HG02884 (cell line): ENCODE data around the gene SLC15A1.

ENCODE experiments used
- ATAC-seq: cut with Tn5 transposase; IDR thresholded peaks from one replicate; pipeline ENCODE4 v1.9.1; 2021; ENCODE audit warnings: mild to moderate bottlenecking, moderate library complexity; ENCODE audit not compliant: unreplicated experiment

Gene SLC15A1

GRCh38 chr13:98752467-98753290, at the start of gene SLC15A1:
SLC15A1 (minus strand) TSS chr13:98752672; CDS start chr13:98752598, 74 bp downstream.
- no peak for ATAC-seq

- no peak for ATAC-seq
These were observed 49.4 kb upstream of the SLC15A1 start for GRCh38 chr13:98801626-98802418.

- no peak for ATAC-seq
These were observed 47.6 kb upstream of the SLC15A1 start for GRCh38 chr13:98800078-98800477.

- no peak for ATAC-seq
These were observed 46.6 kb upstream of the SLC15A1 start for GRCh38 chr13:98798849-98799645.

GRCh38 chr13:98797456-98797855, 45.0 kb upstream of the SLC15A1 start:
- ATAC-seq: no peak

GRCh38 chr13:98796798-98797197, 44.3 kb upstream of the SLC15A1 start:
- ATAC-seq: no peak

GRCh38 chr13:98796191-98796590, 43.7 kb upstream of the SLC15A1 start:
- ATAC-seq: no peak

- no peak for ATAC-seq
These were observed 42.7 kb upstream of the SLC15A1 start for GRCh38 chr13:98795220-98795619.

- ATAC-seq: no peak
These were observed 42.0 kb upstream of the SLC15A1 start for GRCh38 chr13:98794498-98794897.

- ATAC-seq: no peak
These were observed 40.5 kb upstream of the SLC15A1 start for GRCh38 chr13:98792785-98793495.

- no peak for ATAC-seq
These were observed 39.8 kb upstream of the SLC15A1 start for GRCh38 chr13:98792321-98792720.

GRCh38 chr13:98791611-98792010, 39.1 kb upstream of the SLC15A1 start:
- no peak for ATAC-seq

GRCh38 chr13:98787996-98788395, 35.5 kb upstream of the SLC15A1 start:
- no peak for ATAC-seq

- ATAC-seq: no peak
These were observed 34.7 kb upstream of the SLC15A1 start for GRCh38 chr13:98787173-98787572.

GRCh38 chr13:98786023-98786422, 33.6 kb upstream of the SLC15A1 start:
- ATAC-seq: no peak

- ATAC-seq: no peak
These were observed 32.9 kb upstream of the SLC15A1 start for GRCh38 chr13:98785405-98785804.

GRCh38 chr13:98784666-98785065, 32.2 kb upstream of the SLC15A1 start:
- ATAC-seq: no peak

GRCh38 chr13:98783856-98784478, 31.5 kb upstream of the SLC15A1 start:
- no peak for ATAC-seq

GRCh38 chr13:98782654-98783053, 30.2 kb upstream of the SLC15A1 start:
- no peak for ATAC-seq

- no peak for ATAC-seq
These were observed 29.4 kb upstream of the SLC15A1 start for GRCh38 chr13:98781905-98782304.
